ENCODE measurements around the gene GTF2IRD1. TPM values are rescaled to one million over a fixed set of nuclear protein-coding genes. Genes with fewer than 3 reads are reported as not detected.
A peak's percentile ranks its signal among the peaks of the same experiment; 100 is the strongest.

Gene GTF2IRD1
- total and polyA plus RNA-seq, 5 donors from 2014 or later, result 0.16 to 2.4 TPM; not detected in 3

DNA sequence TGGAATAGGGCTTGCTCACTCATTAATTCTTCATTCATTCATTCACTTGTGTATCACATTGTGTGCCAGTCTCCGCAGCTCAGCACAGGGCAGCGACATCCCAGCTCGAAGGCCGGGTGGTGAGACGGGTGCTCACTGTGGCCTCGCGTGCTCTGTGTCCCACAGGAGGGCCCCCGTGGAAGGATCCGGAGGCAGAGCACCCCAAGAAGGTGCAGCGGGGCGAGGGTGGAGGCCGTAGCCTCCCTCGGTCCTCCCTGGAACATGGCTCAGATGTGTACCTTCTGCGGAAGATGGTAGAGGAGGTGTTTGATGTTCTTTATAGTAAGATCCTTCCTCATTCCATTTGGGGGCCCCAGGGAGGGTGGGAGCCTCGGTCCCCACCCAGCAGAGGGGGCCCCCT, 61.6 kb downstream of the GTF2IRD1 start:
- no peaks in the 10 kb centered on the region for H3K4me1 Mint-ChIP-seq
- no peaks in the 10 kb centered on the region for H3K36me3 Mint-ChIP-seq
- Histone ChIP-seq H3K4me1 (ENCODE audit: control insufficient read depth, insufficient read depth, low read length, poor library complexity, severe bottlenecking) (no peaks in the 10 kb centered on the region), H3K4me3 (ENCODE audit: low read depth, low read length) (no peak overlapping the region), H3K9me3 (ENCODE audit: control insufficient read depth in 2 of 2, low read length in 2 of 2) (no peaks in the 10 kb centered on the region), H3K27ac (ENCODE audit: insufficient read depth, low read length, poor library complexity, severe bottlenecking) (no peak overlapping the region), H3K36me3 (ENCODE audit: control insufficient read depth, insufficient read depth, low read length) (no peaks in the 10 kb centered on the region), H3K27me3 (ENCODE audit: control insufficient read depth, insufficient read depth, low read length) (no peaks in the 10 kb centered on the region)
- peaks cover 0 to 2% (median 0%) of the 10 kb centered on the region in 7 donors for H3K9me3 Mint-ChIP-seq
- H3K27me3 Mint-ChIP-seq, result no peaks in the 10 kb centered on the region
- no peak overlapping the region for H3K27ac Mint-ChIP-seq
- no peak overlapping the region for H3K4me3 Mint-ChIP-seq
- no peak for DNase-seq
- no peak for ATAC-seq (ENCODE audit: low read depth in 2 of 2)

DNA sequence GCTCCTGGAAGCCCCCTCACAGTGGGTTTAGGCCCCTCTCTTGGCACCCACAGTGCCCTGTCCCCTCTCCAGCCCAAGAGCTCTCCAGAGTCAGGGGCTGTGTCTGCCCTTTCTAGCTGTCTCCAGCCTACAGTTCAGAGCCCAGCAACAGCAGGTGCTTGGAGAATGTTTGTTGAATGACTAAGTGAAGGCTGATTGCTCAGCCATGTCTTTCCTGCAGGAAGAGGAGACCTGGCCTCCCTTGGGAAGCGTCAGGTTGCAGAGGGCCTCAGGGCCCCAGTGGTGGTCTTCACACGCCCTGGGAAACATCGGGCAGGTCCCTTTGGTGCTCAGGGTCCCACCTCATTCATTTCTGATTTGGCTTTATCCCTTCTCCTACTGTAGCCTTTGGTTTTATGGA, 62.5 kb downstream of the GTF2IRD1 start:
- Mint-ChIP-seq H3K4me1 (no peaks in the 10 kb centered on the region), H3K36me3 (no peaks in the 10 kb centered on the region), H3K9me3 (peaks cover 0 to 2% (median 0%) of the 10 kb centered on the region in 7 donors), H3K27me3 (no peaks in the 10 kb centered on the region), H3K4me3 (no peak overlapping the region), H3K27ac (no peak overlapping the region)
- Histone ChIP-seq H3K27me3 (ENCODE audit: control insufficient read depth, insufficient read depth, low read length) (no peaks in the 10 kb centered on the region), H3K36me3 (ENCODE audit: control insufficient read depth, insufficient read depth, low read length) (no peaks in the 10 kb centered on the region), H3K4me3 (ENCODE audit: low read depth, low read length) (no peak overlapping the region), H3K9me3 (ENCODE audit: control insufficient read depth in 2 of 2, low read length in 2 of 2) (no peaks in the 10 kb centered on the region), H3K27ac (ENCODE audit: insufficient read depth, low read length, poor library complexity, severe bottlenecking) (no peak overlapping the region), H3K4me1 (ENCODE audit: control insufficient read depth, insufficient read depth, low read length, poor library complexity, severe bottlenecking) (no peaks in the 10 kb centered on the region)
- ATAC-seq (ENCODE audit: low read depth in 2 of 2) (no peak), DNase-seq (no peak)

DNA sequence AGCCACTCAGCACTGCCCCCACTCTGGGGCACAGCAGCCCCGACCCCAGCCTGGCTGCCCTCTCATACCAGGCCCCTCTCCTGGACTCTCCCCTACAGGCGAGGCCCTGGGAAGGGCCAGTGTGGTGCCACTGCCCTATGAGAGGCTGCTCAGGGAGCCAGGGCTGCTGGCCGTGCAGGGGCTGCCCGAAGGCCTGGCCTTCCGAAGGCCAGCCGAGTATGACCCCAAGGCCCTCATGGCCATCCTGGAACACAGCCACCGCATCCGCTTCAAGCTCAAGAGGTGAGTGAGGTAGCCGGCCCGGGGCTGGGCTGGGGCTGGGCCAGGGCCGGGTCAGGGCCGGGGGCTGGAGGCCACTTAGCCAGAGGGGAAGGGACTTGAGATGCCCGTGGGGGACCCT, 64.3 kb downstream of the GTF2IRD1 start:
- no peaks in the 10 kb centered on the region for H3K4me1 ChIP-seq (ENCODE audit: control insufficient read depth, insufficient read depth, low read length, poor library complexity, severe bottlenecking)
- no peaks in the 10 kb centered on the region for H3K36me3 ChIP-seq (ENCODE audit: control insufficient read depth, insufficient read depth, low read length)
- H3K9me3 ChIP-seq (ENCODE audit: control insufficient read depth in 2 of 2, low read length in 2 of 2), result no peaks in the 10 kb centered on the region
- Mint-ChIP-seq H3K4me1 (no peaks in the 10 kb centered on the region), H3K4me3 (no peak overlapping the region), H3K36me3 (no peaks in the 10 kb centered on the region), H3K27me3 (no peaks in the 10 kb centered on the region), H3K9me3 (peaks cover 0 to 2% (median 0%) of the 10 kb centered on the region in 7 donors), H3K27ac (no peak overlapping the region)
- H3K4me3 ChIP-seq (ENCODE audit: low read depth, low read length), result no peak overlapping the region
- no peaks in the 10 kb centered on the region for H3K27me3 ChIP-seq (ENCODE audit: control insufficient read depth, insufficient read depth, low read length)
- no peak overlapping the region for H3K27ac ChIP-seq (ENCODE audit: insufficient read depth, low read length, poor library complexity, severe bottlenecking)
- no peak for DNase-seq
- ATAC-seq (ENCODE audit: low read depth in 2 of 2), result no peak

DNA sequence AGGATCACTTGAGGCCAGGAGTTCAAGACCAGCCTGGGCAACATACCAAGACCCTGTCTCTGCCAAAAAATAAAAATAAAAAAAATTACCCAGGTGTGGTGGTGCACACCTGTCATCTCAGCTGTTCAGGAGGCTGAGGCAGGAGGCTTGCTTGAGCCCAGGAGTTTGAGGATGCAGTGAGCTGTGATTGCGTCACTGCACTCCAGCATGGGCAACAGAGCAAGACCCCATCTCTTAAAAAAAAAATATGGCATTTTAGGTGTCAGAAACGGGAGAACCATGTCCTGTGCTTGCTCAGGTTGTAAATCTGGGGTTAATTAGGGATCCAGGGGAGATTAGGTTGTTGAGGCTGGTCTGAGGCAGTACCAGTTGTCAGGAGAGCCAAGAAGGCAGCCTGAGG, 64.9 kb downstream of the GTF2IRD1 start:
- no peaks in the 10 kb centered on the region for H3K9me3 ChIP-seq (ENCODE audit: control insufficient read depth in 2 of 2, low read length in 2 of 2)
- no peaks in the 10 kb centered on the region for H3K27me3 Mint-ChIP-seq
- no peak overlapping the region for H3K4me3 ChIP-seq (ENCODE audit: low read depth, low read length)
- no peak for ATAC-seq (ENCODE audit: low read depth in 2 of 2)
- H3K4me1 ChIP-seq (ENCODE audit: control insufficient read depth, insufficient read depth, low read length, poor library complexity, severe bottlenecking), result no peaks in the 10 kb centered on the region
- H3K27ac ChIP-seq (ENCODE audit: insufficient read depth, low read length, poor library complexity, severe bottlenecking), result no peak overlapping the region
- H3K4me3 Mint-ChIP-seq, result no peak overlapping the region
- no peaks in the 10 kb centered on the region for H3K4me1 Mint-ChIP-seq
- H3K36me3 Mint-ChIP-seq, result no peaks in the 10 kb centered on the region
- no peak overlapping the region for H3K27ac Mint-ChIP-seq
- H3K36me3 ChIP-seq (ENCODE audit: control insufficient read depth, insufficient read depth, low read length), result no peaks in the 10 kb centered on the region
- DNase-seq, result no peak
- peaks cover 0 to 2% (median 0%) of the 10 kb centered on the region in 7 donors for H3K9me3 Mint-ChIP-seq
- no peaks in the 10 kb centered on the region for H3K27me3 ChIP-seq (ENCODE audit: control insufficient read depth, insufficient read depth, low read length)

DNA sequence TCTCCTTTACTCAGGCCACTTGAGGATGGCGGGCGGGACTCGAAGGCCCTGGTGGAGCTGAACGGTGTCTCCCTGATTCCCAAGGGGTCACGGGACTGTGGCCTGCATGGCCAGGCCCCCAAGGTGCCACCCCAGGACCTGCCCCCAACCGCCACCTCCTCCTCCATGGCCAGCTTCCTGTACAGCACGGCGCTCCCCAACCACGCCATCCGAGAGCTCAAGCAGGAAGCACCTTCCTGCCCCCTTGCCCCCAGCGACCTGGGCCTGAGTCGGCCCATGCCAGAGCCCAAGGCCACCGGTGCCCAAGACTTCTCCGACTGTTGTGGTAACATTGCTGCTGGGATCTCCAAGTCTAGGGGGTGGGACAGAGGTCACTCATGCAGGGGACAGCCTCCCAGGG, 65.7 kb downstream of the GTF2IRD1 start:
- Mint-ChIP-seq H3K36me3 (no peaks in the 10 kb centered on the region), H3K27me3 (no peaks in the 10 kb centered on the region), H3K4me1 (no peaks in the 10 kb centered on the region), H3K9me3 (peaks cover 0 to 2% (median 0%) of the 10 kb centered on the region in 7 donors), H3K27ac (no peak overlapping the region), H3K4me3 (no peak overlapping the region)
- Histone ChIP-seq H3K27me3 (ENCODE audit: control insufficient read depth, insufficient read depth, low read length) (no peaks in the 10 kb centered on the region), H3K36me3 (ENCODE audit: control insufficient read depth, insufficient read depth, low read length) (no peaks in the 10 kb centered on the region), H3K4me1 (ENCODE audit: control insufficient read depth, insufficient read depth, low read length, poor library complexity, severe bottlenecking) (no peaks in the 10 kb centered on the region), H3K27ac (ENCODE audit: insufficient read depth, low read length, poor library complexity, severe bottlenecking) (no peak overlapping the region), H3K9me3 (ENCODE audit: control insufficient read depth in 2 of 2, low read length in 2 of 2) (no peaks in the 10 kb centered on the region), H3K4me3 (ENCODE audit: low read depth, low read length) (no peak overlapping the region)
- no peak for DNase-seq
- ATAC-seq (ENCODE audit: low read depth in 2 of 2), result no peak

DNA sequence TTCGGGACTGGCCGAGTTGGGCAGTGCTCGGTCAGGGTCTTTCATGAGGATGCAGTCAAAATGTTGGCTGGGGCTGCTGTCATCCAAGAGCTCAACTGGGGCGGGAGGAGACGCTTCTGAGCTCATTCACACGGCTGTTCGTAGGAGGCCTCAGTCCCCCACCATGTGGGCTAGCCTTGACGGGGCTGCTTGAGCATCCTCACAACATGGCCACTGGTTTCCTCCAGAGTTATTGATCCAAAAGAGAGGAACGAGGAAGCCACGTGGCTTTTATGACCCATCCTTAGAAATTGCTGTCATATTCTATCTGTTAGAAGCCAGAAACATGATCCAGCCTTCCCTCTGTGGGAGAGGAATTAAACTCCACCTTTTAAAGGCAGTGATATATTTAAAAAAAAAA, 68.1 kb downstream of the GTF2IRD1 start:
- no peak overlapping the region for H3K27ac ChIP-seq (ENCODE audit: insufficient read depth, low read length, poor library complexity, severe bottlenecking)
- Mint-ChIP-seq H3K27ac (no peak overlapping the region), H3K4me3 (no peak overlapping the region), H3K36me3 (no peaks in the 10 kb centered on the region), H3K9me3 (peaks cover 0 to 2% (median 0%) of the 10 kb centered on the region in 7 donors), H3K27me3 (peaks cover 6% of the 10 kb centered on the region), H3K4me1 (no peaks in the 10 kb centered on the region)
- no peaks in the 10 kb centered on the region for H3K36me3 ChIP-seq (ENCODE audit: control insufficient read depth, insufficient read depth, low read length)
- H3K4me3 ChIP-seq (ENCODE audit: low read depth, low read length), result no peak overlapping the region
- DNase-seq (no peak), ATAC-seq (ENCODE audit: low read depth in 2 of 2) (no peak)
- H3K27me3 ChIP-seq (ENCODE audit: control insufficient read depth, insufficient read depth, low read length), result no peaks in the 10 kb centered on the region
- no peaks in the 10 kb centered on the region for H3K9me3 ChIP-seq (ENCODE audit: control insufficient read depth in 2 of 2, low read length in 2 of 2)
- no peaks in the 10 kb centered on the region for H3K4me1 ChIP-seq (ENCODE audit: control insufficient read depth, insufficient read depth, low read length, poor library complexity, severe bottlenecking)

DNA sequence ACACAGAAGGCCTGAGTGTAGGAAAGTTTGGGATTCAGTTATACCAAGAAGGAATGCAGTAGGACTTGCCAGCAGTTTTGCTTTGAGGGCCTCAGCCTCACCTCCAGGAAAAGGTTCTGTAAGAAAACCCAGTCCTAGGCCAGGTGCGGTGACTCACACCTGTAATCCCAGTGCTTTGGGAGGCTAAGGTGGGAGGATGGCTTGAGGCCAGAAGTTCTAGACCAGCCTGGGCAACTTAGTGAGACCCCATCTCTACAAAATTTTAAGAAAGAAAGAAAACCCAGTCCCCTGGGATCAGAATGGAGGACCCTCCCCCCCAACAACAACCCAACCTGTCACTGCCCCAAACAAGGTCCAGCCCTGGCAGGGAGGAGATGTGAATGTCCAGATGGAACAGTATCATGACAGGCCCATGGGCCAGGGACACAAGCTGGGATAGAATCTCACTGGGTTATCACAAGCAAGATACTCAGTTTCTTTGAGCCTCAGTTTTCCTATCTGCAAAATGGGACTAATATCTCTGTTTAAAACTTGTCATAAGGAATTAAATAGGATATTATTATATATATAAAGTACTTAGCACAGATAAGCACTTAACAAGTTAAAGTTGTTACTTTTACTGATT, 68.7 kb downstream of the GTF2IRD1 start:
- H3K36me3 Mint-ChIP-seq, result no peaks in the 10 kb centered on the region
- peaks cover 0 to 2% (median 0%) of the 10 kb centered on the region in 7 donors for H3K9me3 Mint-ChIP-seq
- peaks cover 6% of the 10 kb centered on the region for H3K27me3 Mint-ChIP-seq
- Histone ChIP-seq H3K36me3 (ENCODE audit: control insufficient read depth, insufficient read depth, low read length) (no peaks in the 10 kb centered on the region), H3K4me3 (ENCODE audit: low read depth, low read length) (no peak overlapping the region), H3K27me3 (ENCODE audit: control insufficient read depth, insufficient read depth, low read length) (no peaks in the 10 kb centered on the region), H3K4me1 (ENCODE audit: control insufficient read depth, insufficient read depth, low read length, poor library complexity, severe bottlenecking) (no peaks in the 10 kb centered on the region), H3K27ac (ENCODE audit: insufficient read depth, low read length, poor library complexity, severe bottlenecking) (no peak overlapping the region), H3K9me3 (ENCODE audit: control insufficient read depth in 2 of 2, low read length in 2 of 2) (no peaks in the 10 kb centered on the region)
- H3K4me3 Mint-ChIP-seq, result no peak overlapping the region
- DNase-seq (no peak), ATAC-seq (ENCODE audit: low read depth in 2 of 2) (no peak)
- H3K27ac Mint-ChIP-seq, result peak overlapping the region in 1 of 3 donors; percentile 80
- H3K4me1 Mint-ChIP-seq, result no peaks in the 10 kb centered on the region

DNA sequence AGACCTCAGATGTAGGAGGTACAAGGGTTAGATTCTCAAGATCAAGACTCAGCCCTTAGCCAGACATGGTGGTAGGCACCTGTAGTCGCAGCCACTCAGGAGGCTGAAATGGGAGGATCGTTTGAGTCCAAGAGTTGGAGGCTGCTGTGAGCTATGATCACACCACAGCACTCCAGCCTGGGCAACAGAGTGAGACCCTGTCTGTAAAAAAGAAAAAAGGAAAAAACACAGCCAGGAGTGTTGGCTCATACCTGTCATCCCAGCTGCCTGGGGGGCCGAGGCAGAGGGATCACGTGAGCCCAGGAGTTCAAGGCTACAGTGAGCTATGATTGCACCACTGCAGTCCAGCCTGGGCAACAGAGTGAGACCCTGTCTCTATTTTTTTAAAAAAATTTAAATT, 69.3 kb downstream of the GTF2IRD1 start:
- Histone ChIP-seq H3K4me1 (ENCODE audit: control insufficient read depth, insufficient read depth, low read length, poor library complexity, severe bottlenecking) (no peaks in the 10 kb centered on the region), H3K27ac (ENCODE audit: insufficient read depth, low read length, poor library complexity, severe bottlenecking) (no peak overlapping the region), H3K36me3 (ENCODE audit: control insufficient read depth, insufficient read depth, low read length) (no peaks in the 10 kb centered on the region), H3K9me3 (ENCODE audit: control insufficient read depth in 2 of 2, low read length in 2 of 2) (no peaks in the 10 kb centered on the region), H3K27me3 (ENCODE audit: control insufficient read depth, insufficient read depth, low read length) (no peaks in the 10 kb centered on the region), H3K4me3 (ENCODE audit: low read depth, low read length) (no peak overlapping the region)
- no peaks in the 10 kb centered on the region for H3K4me1 Mint-ChIP-seq
- no peaks in the 10 kb centered on the region for H3K36me3 Mint-ChIP-seq
- H3K27ac Mint-ChIP-seq, result peak overlapping the region in 1 of 3 donors; percentile 80
- peaks cover 9% of the 10 kb centered on the region for H3K27me3 Mint-ChIP-seq
- DNase-seq, result no peak
- H3K9me3 Mint-ChIP-seq, result peaks cover 0 to 2% (median 0%) of the 10 kb centered on the region in 7 donors
- ATAC-seq (ENCODE audit: low read depth in 2 of 2), result no peak
- no peak overlapping the region for H3K4me3 Mint-ChIP-seq

Measured in CD4-positive, CD25-positive, alpha-beta regulatory T cell (primary cell).